ENCODE data around the gene POC5.

DNA sequence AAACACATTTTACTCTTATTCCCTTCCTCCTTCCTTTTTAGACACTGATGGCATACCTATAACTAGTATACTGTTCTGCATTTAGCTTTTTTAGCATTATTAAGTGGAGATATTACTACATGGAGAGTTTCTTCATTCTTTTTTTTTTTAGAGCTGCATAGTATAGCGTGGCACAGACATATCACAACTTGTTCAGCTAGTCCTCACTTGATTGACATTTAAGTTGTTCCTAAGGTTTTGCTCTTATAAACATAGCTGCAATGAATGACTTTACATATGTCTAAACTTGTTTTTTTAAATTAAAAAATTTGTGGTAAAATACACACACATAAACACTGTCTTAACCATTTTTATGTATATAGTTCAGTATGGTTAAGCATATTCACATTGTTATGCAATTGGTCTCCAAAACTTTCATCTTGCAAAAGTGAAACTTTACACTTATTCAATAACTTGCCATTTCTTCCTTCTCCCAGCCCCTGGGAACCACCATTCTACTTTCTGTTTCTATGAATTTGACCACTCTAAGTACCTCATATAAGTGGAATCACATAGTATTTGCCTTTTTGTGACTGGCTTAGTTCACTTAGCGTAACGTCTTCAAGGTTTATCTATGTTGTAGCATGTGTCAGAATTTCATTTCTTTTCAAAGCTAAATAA is 57.3 kb downstream of the POC5 start:
- TF ChIP-seq CTCF (IDR thresholded peaks at IDR 0.05), result no peak
- no peak for TF ChIP-seq POLR2A (IDR thresholded peaks at IDR 0.05)

Measured in body of pancreas (tissue), 4 donors.